GM12878 (cell line): ENCODE data around the gene IFI27L1. TPM values are rescaled to one million over a fixed set of nuclear protein-coding genes. Genes with fewer than 3 reads are reported as not detected.

Source experiments
- ATAC-seq: fragments of 200-7000 bp; cut with Tn5 transposase; 3 replicates; pipeline ENCODE4 v1.9.1; 2020; ENCODE audit warnings: mild to moderate bottlenecking, moderate library complexity
- BruUV-seq: library from RNA; stranded (reverse); fragments of 400-500 nt; replicated peaks from 2 replicates; lab custom pipeline; 2021; lab: Mats Ljungman, UMichigan
- CTCF ChIA-PET: fragments of 300-600 bp; sonication (Branson Sonifier 250); formaldehyde crosslinking; extraction: SDS; loops from one replicate; lab custom pipeline; 2021; ENCODE audit warnings: inconsistent platforms; lab: Yijun Ruan, JAX
- POLR2A ChIA-PET: fragments of 350-600 bp; formaldehyde crosslinking; extraction: SDS; loops from one replicate; lab custom pipeline; 2021; ENCODE audit warnings: inconsistent platforms; lab: Charles Lee
- RAD21 ChIA-PET: fragments of 300-600 bp; sonication (Branson Sonifier 250); formaldehyde crosslinking; loops from one replicate; lab custom pipeline; 2023; ENCODE audit warnings: antibody characterized with exemption; ENCODE audit not compliant: unreplicated experiment; lab: Charles Lee
- SMC1A ChIA-PET: fragments of 300-600 bp; sonication (Branson Sonifier 250); formaldehyde crosslinking; loops from one replicate; lab custom pipeline; 2023; ENCODE audit not compliant: unreplicated experiment, uncharacterized antibody; lab: Charles Lee
- DNase-seq: peaks from one replicate; pipeline ENCODE4 v3.0.0-alpha.2; 2011; ENCODE audit warnings: low read depth, low spot score
- FAIRE-seq: peaks from 3 replicates; lab custom pipeline; 2011; peaks lifted over from hg19 to GRCh38; lab: Jason Lieb, UNC
- H2AFZ ChIP-seq: 2 replicates; pipeline ENCODE4 v1.6.0; 2011; ENCODE audit warnings: low read depth, low read length, control low read depth; ENCODE audit not compliant: control insufficient read depth
- H3K27ac ChIP-seq: 2 replicates; pipeline ENCODE4 v1.5.1; 2011; ENCODE audit warnings: control low read depth; ENCODE audit not compliant: control insufficient read depth, insufficient read depth
- H3K27me3 ChIP-seq, 2 experiments: replicated peaks in 1 of 2; 2 replicates each; pipeline versions ENCODE4 v1.6.0 to v1.6.1; 2011; ENCODE audit warnings: low read length in 1 of 2; ENCODE audit not compliant: control insufficient read depth in 2 of 2, insufficient read depth in 2 of 2
- H3K36me3 ChIP-seq, 2 experiments: 2 replicates each; pipeline ENCODE4 v1.5.1; 2011; ENCODE audit warnings: low read length in 1 of 2; ENCODE audit not compliant: control insufficient read depth in 2 of 2, insufficient read depth in 2 of 2
- H3K4me1 ChIP-seq: 2 replicates; pipeline ENCODE4 v1.6.1; 2011; ENCODE audit warnings: mild to moderate bottlenecking, low read length, moderate library complexity, mixed read lengths; ENCODE audit not compliant: control insufficient read depth, insufficient read depth
- H3K4me2 ChIP-seq: 2 replicates; pipeline ENCODE4 v1.6.0; 2011; ENCODE audit warnings: control low read depth; ENCODE audit not compliant: control insufficient read depth, insufficient read depth
- H3K4me3 ChIP-seq: fragments of 200-600 bp; sonication (generic); 2 replicates; pipeline ENCODE4 v1.5.1; 2016
- H3K79me2 ChIP-seq: 2 replicates; pipeline ENCODE4 v1.6.0; 2011; ENCODE audit warnings: low read length; ENCODE audit not compliant: control insufficient read depth, insufficient read depth
- H3K9ac ChIP-seq: 2 replicates; pipeline ENCODE4 v1.8.0; 2011; ENCODE audit warnings: low read length, control low read depth, mixed read lengths; ENCODE audit not compliant: control insufficient read depth, insufficient read depth
- H3K9me3 ChIP-seq: replicated peaks from 3 replicates; pipeline ENCODE4 v1.5.1; 2011; ENCODE audit warnings: mild to moderate bottlenecking, low read length; ENCODE audit not compliant: control insufficient read depth, insufficient read depth
- H4K20me1 ChIP-seq: 2 replicates; pipeline ENCODE4 v1.6.0; 2011; ENCODE audit not compliant: control insufficient read depth, insufficient read depth
- BACH1 ChIP-seq: fragments of 450-650 bp; IDR thresholded peaks from 2 replicates; pipeline ENCODE4 v1.6.1; 2017; ENCODE audit warnings: mild to moderate bottlenecking, borderline replicate concordance
- FOXK2 ChIP-seq: fragments of 450-650 bp; IDR thresholded peaks from 2 replicates; pipeline ENCODE4 v1.6.1; 2017; ENCODE audit warnings: mild to moderate bottlenecking, moderate library complexity
- HDAC2 ChIP-seq: fragments of 200-600 bp; sonication (generic); IDR thresholded peaks from 2 replicates; pipeline ENCODE4 v1.6.1; 2017
- NFYA ChIP-seq: IDR thresholded peaks from 2 replicates; pipeline ENCODE4 v1.6.1; 2011; ENCODE audit warnings: low read depth, mild to moderate bottlenecking, low read length, improper control_type of control experiment, borderline replicate concordance
- ZBED1 ChIP-seq: IDR thresholded peaks from 2 replicates; pipeline ENCODE4 v1.6.1; 2016; ENCODE audit warnings: borderline replicate concordance
- WGBS: methylation state at CpG from one replicate; pipeline ENCODE4 v1.1.6; 2016; ENCODE audit warnings: low lambda C conversion rate; ENCODE audit not compliant: insufficient replicate concordance, insufficient coverage; ENCODE audit errors: missing lambda C conversion rate; 5-methylcytosine and 5-hydroxymethylcytosine counted together
- in situ Hi-C: fragments of 300-500 bp; cut with MboI; formaldehyde crosslinking; loops from 9 replicates; pipeline ENCODE4 v1.14.3; 2018; ENCODE audit warnings: mixed read lengths
- intact Hi-C: fragments of 100-400 bp; cut with micrococcal nuclease; formaldehyde crosslinking; loops from one replicate; pipeline ENCODE4 v1.14.2; 2022; ENCODE audit not compliant: unreplicated experiment
- polyA plus RNA-seq, 11 experiments: library from polyadenylated mRNA; depleted of rRNA in 4 of 11; unstranded in 6 of 11; stranded (reverse) in 5 of 11; fragments of >200 nt; fragmentation: Nextera tagmentation in 4 of 11; fragmentation: Illumina TruSeq in 1 of 11; extraction: Ambion mirVana in 4 of 11; extraction: Trizol in 1 of 11; gene quantifications; 1 replicate in 1 of 11; 2 replicates in 10 of 11; pipeline versions ENCODE4 v1.2.1 to v1.2.3, GENCODE V29; 2011 to 2016; ENCODE audit warnings: inconsistent platforms in 2 of 11, missing spikeins in 2 of 11, low read depth in 1 of 11
- total RNA-seq, 4 experiments: library from RNA; depleted of rRNA in 3 of 4; stranded (reverse); fragments of >200 nt in 3 of 4; fragmentation: Illumina TruSeq in 1 of 4; extraction: Trizol in 1 of 4; gene quantifications; 2 replicates each; pipeline versions ENCODE4 v1.2.1 to v1.2.3, GENCODE V29; 2013 to 2021
- TF ChIP-seq, protein P1 (sequence below): IDR thresholded peaks from 2 replicates; pipeline ENCODE4 v1.6.1; 2012; ENCODE audit warnings: low read depth, low read length, improper control_type of control experiment

IFI27L1 gene
- total and polyA plus RNA-seq, 10 of the 15 experiments (the other 5 are each of a cell fraction or from before 2014, with no cell fraction given) = 17.4 to 38.8 (median 27.6) TPM

GRCh38 chr14:94058674-94059138 is 22.4 kb upstream of the IFI27L1 start (continued):
- no peak for TF ChIP-seq HDAC2
- TF ChIP-seq, protein P1, sequence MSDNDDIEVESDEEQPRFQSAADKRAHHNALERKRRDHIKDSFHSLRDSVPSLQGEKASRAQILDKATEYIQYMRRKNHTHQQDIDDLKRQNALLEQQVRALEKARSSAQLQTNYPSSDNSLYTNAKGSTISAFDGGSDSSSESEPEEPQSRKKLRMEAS = no peak
- no peak for TF ChIP-seq BACH1
- TF ChIP-seq, all 136 proteins: peak for 0

GRCh38 chr14:94059998-94060397 is 21.1 kb upstream of the IFI27L1 start:
- Histone ChIP-seq H3K9me3 (no peaks in the 10 kb centered on the region), H3K27me3 (no peaks in the 10 kb centered on the region), H3K27ac (no peak overlapping the region), H3K4me2 (no peak overlapping the region), H3K4me3 (no peak overlapping the region), H2AFZ (no peak overlapping the region), H4K20me1 (peaks cover 2% of the 10 kb centered on the region; the same call in 1 of the 2 replicates), H3K4me1 (peaks cover 26% of the 10 kb centered on the region), H3K36me3 (peaks cover 37 to 39% of the 10 kb centered on the region in 2 experiments), H3K79me2 (peaks cover 9% of the 10 kb centered on the region), H3K9ac (no peak overlapping the region)
- CTCF ChIA-PET = no interaction called here
- DNase-seq (no peak), FAIRE-seq (no peak), ATAC-seq (no peak)
- intact Hi-C loops (no loop called here), in situ Hi-C loops (no loop called here)
- WGBS = 79% methylated on average over 5 of the region's 5 CpGs
- POLR2A ChIA-PET = no interaction called here
- SMC1A ChIA-PET = interaction anchor here (1.2 kb wide), 1 partner anchor 10 kb away, joined by 3 read pairs; no protein-coding TSS in a partner anchor
- RAD21 ChIA-PET = no interaction called here
- BruUV-seq = no TSS peak
- TF ChIP-seq NFYA = no peak
- TF ChIP-seq FOXK2 = no peak
- TF ChIP-seq ZBED1 = no peak
